Measurements from ENCODE around the gene ACOT8.
A peak's percentile ranks its signal among the peaks of the same experiment; 100 is the strongest.
"Not testable (repeated sequence)": the region's sequence is repeated elsewhere in the genome, so short reads cannot be mapped to it uniquely, and the experiment has no call there.

The ACOT8 gene

DNA sequence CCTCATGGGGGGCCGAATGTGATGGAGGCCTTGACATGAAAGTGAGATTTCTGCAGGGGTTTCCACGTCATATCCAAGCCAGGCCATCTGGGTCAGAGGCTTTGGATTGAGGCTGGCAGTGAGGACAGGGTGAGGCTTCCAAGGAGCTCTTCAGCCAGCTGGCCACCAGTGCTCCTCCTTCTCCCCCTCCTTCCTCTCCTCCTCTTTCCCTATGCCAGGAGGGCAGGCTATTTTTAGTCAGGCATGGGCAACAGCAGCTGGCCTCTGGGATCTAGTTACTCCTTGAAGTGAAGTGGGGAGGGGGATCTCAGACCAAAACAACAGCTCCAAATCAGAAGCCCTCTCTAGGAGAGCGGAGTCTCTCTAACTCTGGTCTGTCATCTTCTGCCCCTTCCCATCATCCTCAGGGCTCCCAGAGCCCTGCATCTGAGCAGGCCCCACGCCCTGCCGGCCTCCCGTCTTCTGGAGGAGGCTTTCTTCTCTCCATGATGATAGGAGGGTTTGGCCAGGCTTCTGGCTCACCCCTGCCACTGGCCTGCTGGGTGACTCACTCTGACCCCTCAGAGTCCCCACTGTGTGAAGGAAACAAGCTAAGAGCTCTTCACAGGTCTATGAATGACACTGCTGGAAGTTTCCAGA lies 30.7 kb downstream of the ACOT8 start:
- DNase-seq: peak; percentile 97 to 99

DNA sequence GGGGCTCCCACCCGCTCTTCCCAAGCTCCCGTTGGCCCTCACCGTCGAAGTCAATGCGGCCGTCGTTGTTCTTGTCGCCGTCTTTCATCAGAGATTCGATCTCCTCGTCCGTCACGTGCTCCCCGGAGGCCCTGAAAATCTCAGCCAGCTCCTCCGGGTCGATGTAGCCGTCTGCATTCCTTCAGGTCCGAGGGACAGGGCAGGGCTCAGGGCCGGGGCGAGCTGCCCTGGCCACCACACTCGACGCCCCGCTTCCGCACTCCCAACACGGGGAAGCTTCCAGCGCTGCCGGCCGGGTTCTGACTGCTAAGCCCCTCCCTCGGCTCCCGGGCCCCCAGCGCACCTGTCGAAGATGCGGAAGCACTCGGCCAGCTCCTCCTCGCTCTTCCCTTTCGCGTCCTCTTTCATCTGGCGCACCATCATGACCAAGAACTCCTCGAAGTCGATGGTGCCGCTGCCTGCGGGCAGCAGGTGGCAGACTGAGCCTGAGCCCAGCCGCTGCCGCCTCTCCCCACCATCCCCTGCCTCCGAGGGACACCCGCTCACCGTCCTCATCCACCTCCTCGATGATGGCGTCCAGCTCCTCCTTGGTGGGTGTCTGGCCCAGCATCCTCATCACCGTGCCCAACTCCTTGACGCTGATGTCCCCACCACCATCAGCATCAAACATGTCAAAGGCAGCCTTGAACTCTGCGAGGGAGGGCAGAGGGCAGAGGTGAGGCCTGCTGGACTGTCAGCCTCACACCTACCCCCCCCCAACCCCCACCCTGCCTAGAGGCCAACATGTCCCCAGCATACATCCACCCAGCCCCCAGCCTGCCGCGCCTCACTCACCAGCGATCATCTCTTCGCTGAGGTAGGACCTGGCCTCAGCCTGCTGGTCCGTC lies 33.0 kb downstream of the ACOT8 start:
- DNase-seq: peak; percentile 47 to 72

DNA sequence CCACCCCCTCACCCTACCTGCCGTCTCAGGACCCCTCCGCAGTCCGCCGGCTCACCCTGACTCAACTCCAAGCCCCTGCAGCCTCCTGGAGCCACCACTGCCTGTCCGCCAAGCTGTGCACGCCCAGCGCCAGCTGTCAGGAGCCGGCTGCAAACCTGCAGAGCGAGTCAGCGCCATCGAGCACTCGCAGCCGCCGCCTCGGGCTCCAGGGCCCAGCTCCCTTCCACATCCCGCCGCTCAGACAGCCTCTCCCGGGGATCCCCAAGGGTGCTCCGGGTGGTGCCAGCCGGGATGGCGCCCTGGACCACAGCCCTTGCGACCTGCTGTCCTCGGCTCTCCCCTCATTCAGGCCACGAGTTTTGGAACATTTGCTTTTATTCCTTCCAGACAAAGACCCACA lies 34.3 kb downstream of the ACOT8 start:
- DNase-seq: peak; percentile 23 to 72

DNA sequence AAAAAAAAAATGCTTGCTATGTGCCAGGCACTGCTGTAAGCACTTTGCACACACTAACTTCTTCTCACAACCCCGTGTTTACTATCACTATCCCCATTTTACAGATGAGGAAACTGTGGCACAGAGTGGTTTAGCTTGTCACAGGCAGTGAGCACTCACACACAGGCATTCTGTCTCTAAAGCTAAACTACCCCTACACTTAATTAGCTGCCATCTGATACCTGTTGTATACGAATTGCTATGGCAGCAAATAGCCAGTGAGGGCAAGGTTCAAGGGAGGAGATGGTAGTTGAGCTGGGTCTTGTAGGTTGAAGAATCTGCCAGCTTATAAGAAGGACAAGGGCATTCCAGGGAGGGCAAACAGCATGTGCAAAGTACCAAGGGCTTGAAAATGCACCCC lies 35.2 kb downstream of the ACOT8 start:
- peak in 1 of 2 experiments; percentile 17 for DNase-seq

DNA sequence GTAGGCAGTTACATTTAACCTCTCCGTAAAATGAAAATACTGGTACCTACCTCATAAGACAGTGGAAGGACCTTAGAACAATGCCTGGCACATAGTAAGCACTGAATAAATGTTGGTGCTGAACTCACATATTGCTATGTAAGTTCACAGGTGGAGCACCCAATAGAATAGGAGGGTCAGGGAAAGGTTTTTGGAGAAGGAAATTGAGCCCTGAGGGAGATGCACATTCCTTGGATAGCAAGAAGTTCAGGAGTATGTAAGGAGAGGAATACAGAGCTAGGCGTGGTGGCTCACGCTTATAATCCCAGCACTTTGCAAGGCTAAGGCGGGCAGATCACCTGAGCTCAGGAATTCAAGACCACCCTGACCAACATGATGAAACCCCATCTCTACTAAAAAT lies 37.7 kb downstream of the ACOT8 start:
- no peak for DNase-seq

DNA sequence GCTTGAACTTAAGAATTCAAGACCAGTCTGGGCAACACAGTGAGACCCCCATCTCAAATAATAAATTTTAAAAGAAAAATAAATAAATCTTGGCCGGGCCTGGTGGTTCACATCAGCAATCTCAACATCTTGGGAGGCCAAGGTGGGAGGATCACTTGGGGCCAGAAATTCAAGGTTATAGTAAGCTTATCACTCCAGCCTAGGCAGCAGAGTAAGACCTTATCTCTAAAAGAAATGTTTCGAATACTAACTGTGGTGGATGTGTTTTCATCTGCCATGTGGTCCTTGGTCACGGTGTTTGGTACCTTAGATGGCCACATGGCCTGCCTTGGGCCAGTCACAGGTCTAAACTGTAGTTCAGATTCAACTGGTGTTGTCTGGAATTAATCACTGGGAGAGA lies 39.0 kb downstream of the ACOT8 start:
- DNase-seq: no peak

DNA sequence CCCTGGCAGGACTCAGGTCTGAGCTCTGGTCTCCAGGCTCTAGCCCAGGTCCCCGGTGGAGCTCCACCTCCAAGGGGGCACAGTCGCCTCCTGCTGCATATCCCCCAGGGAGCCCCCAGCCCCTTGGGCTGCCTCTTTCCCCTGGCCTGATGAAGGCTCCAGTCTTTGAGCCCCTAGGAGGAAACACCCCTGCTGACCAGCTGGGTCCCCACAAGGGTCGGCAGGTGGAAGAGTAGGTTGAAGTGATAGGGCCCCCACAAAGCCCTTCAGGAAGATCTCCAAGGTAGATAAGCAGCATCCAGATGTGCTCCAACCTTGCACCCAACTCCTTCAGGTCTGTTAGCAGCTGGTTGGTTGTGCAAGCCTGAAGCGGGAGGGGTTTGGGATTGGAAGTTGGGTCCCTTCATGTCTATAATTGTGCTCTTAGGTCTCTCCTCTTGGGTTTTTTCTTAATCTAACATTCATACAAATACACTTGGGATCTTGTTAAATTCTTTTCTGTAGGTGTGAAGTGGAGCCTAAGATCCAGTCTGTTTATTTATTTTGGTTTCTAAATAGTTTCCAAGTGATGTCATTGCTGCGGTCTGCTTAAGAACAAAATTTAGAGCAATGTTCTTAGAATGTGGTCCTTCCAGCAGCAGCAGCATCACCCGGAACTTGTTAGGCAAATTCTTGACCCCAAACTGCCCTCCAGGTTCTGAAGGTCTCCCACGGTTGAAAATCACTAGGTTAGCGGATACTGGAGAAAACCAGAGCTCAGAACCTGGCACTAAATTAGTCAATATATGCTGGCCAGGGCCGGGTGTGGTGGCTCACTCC lies 39.6 kb downstream of the ACOT8 start:
- DNase-seq: no peak

DNA sequence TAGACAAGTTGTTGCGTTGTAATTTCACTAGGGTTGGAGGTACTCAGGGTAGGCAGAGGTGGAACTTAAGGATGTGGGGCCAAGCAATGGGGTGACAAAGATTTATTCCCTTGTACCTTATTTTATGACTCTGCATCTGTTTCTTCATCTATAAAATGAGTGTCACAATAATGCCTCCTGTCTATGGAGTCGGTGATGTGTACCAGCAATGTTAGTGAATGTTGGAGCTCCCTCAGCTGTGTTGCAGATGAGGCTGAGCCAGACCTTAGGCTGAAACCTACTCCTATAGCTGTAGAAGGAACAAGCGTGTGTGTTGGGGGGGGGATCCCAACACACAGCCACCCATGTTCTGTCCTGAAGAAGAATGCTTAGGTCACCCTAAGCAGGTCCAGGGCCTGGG lies 40.2 kb downstream of the ACOT8 start:
- no peak for DNase-seq

DNA sequence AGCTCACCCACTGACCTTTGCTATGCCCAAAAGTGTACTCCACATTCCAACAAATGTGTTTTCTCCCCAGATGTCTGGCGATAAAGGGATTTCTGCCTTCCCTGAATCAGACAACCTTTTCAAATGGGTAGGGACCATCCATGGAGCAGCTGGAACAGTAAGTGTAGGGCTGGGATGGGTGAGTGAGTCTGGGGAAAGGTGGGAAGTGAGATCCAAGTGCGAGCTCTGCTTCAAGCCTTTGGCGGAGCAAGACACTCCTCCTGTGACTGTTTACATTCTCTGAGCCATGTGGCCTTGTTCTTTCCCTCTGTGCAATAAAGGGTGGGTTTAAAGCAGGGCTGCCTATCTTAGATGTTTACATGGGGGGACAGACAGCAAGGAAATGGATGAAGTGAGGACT lies 42.9 kb downstream of the ACOT8 start:
- no peak for DNase-seq

DNA sequence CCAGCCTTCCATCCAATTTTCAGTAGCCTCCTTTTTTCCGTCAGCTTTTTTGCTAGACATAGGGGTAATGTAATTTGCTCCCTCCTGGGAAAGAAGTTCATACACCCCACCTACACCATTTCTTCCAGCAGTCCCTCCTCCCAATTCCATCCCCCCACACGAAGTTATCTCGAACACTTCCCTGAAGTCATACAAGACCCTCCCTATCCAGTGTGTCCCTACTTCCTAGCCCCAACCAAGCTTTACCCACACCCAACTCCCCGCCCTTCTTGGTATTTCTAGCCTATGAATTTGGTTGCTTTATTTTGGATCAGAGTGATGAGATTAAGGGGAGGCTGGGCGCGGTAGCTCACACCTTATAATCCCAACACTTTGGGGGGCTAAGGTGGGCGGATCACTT lies 43.7 kb downstream of the ACOT8 start:
- no peak for DNase-seq

DNA sequence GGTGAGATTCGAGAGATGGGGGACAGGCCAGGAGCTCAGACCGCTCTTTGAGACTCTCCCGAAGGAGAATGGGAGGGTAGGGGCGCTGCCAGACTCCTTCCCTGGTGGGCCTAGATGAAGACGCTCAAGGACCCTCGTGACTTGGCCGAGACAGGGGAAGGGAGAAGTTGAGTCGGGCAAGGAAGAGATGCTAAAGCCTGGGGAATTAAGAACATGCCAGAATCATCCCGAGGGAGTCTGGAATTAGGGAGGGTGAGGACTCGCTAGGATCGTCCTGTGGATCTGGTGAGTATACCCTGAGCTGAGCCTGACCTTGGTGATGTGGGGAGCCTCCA lies 44.2 kb downstream of the ACOT8 start:
- DNase-seq: no peak

DNA sequence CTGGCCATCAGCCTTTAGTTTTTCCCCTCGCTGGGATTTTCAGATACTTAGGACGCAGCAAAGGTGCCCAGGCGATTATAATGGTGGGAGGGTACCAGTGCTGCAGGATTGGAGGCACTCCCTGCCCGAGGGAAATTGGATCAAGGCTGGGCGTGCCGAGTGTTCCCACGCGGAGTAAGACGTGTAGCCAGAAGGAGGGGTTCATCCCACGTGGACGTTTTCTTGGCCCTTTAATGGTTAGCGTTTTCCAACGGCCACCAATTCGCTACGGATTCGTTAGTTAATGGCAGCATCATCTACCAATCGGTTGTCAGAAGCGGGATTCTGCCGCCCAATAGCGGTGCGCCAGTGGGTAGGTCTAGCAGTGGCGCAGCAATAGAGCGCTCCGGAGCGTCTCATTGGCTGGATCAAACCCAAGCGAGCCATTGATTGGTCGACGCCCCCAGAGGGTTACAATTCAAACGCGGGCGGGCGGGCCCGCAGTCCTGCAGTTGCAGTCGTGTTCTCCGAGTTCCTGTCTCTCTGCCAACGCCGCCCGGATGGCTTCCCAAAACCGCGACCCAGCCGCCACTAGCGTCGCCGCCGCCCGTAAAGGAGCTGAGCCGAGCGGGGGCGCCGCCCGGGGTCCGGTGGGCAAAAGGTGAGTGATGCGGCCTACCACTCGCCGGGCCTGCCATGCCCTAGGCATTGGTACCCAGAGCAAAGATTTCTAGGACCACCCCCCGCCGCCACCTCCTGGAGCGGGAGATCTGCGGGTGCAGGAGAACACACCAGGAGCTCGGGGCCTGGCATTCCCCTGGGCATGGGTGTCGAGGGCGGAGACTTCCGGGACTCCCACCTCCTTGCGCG lies 44.8 kb downstream of the ACOT8 start, which contains the start of gene UBE2C:
UBE2C (plus strand) TSS at position 488 of the 849 bp plus-strand sequence; CDS start at position 540, 52 bp downstream.
- peak; percentile 99 to 100 for DNase-seq

DNA sequence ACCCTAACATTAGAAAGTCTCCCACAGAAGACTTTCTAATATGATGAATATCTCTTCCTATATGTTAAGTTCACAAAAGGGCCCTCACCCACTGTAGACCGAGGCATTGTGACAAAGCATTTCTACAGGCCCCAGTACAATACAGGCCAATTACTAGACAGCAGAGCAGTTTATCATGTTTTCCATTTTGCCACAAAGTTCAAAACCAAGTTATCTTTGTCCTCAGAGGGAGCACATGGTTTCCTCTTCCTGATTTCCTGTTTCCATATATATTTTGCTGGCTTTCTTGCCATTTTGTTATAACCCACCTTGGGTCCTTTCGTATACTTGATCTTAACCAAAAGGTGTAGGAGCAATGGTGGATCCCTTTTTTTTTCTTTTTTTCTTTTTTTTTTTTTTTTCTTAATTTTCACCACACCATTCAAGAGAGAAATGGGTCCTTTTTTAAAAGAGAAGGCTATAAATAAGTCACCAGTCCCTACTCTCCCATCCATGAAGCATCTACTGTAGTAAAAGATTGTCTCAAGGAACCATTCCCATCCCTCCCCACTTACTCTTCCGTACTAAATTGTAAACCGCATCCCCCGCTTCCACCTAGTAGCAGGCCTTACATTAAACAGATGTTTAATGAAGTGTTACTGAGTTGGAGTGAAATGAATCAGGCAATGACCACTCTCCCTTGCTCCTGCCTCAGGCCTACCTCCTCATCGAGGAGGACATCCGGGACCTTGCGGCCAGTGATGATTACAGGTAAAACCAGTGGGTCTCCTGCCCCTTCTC lies 46.8 kb downstream of the ACOT8 start:
- DNase-seq: no peak

DNA sequence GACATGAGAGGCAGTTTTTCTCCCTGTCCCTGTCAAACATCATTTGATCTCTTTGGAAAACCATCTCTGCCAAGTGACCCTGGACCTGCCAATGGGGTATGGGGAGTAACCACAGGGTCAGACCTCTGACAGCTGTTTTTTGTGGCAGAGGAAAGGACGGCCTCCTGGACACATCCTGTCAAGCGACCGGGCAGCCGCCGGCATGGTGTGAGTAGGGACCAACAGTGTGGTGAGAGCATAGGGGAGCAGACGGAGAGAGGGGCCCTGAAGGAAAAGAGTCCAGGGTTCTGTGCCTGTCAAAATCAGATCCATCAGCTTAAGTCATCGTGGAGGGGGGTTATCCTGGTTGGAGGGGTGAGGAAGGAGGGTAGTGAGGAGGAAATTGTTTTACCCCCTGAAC lies 55.3 kb downstream of the ACOT8 start:
- no peak for DNase-seq

DNA sequence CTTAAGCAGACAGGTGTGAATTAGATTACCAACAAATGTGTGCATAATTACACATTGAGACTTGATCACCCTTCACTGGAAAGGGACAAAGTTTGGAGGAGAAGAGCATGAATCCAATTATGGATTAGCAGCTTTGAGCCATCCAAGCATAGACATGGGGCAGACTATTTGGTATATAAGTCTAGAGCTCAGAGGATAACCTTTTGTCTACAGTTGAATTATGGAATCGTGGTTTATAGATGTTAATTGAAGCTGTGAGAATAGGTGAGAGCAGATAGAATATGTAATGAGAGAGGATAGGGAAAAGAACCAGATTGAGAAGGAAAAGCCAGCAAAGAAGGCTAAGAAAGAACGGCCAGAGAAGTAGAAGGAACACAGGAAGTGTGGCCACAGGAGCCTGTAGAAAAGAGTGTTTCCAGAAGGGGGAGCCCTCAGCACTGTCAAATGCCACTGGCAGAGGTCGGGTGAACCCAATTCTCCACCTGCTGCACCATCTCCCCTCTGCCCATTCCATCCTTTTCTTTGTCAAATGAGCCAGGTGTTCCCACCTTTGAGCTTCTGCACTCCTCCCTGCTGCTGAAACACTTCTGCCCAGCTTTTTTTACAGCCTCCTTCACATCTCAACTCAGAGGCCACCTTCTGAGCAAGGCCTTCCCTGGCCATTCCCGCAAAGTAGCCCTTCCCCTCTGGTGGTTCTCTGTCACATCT lies 58.1 kb downstream of the ACOT8 start:
- DNase-seq: peak; percentile 5 to 71

DNA sequence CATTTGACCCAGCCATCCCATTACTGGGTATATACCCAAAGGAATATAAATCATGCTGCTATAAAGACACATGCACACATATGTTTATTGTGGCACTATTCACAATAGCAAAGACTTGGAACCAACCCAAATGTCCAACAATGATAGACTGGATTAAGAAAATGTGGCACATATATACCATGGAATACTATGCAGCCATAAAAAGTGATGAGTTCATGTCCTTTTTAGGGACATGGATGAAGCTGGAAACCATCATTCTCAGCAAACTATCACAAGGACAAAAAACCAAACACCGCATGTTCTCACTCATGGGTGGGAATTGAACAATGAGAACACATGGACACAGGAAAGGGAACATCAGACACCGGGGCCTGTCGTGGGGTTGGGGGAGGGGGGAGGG lies 59.2 kb downstream of the ACOT8 start:
- DNase-seq: not testable (repeated sequence)

DNA sequence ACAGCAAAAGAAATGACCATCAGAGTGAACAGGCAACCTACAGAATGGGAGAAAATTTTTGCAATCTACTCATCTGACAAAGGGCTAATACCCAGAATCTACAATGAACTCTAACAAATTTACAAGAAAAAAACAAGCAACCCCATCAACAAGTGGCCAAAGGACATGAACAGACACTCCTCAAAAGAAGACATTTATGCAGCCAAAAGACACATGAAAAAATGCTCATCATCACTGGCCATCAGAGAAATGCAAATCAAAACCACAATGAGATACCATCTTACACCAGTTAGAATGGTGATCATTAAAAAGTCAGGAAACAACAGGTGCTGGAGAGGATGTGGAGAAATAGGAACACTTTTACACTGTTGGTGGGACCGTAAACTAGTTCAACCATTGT lies 59.7 kb downstream of the ACOT8 start:
- DNase-seq: not testable (repeated sequence)

DNA sequence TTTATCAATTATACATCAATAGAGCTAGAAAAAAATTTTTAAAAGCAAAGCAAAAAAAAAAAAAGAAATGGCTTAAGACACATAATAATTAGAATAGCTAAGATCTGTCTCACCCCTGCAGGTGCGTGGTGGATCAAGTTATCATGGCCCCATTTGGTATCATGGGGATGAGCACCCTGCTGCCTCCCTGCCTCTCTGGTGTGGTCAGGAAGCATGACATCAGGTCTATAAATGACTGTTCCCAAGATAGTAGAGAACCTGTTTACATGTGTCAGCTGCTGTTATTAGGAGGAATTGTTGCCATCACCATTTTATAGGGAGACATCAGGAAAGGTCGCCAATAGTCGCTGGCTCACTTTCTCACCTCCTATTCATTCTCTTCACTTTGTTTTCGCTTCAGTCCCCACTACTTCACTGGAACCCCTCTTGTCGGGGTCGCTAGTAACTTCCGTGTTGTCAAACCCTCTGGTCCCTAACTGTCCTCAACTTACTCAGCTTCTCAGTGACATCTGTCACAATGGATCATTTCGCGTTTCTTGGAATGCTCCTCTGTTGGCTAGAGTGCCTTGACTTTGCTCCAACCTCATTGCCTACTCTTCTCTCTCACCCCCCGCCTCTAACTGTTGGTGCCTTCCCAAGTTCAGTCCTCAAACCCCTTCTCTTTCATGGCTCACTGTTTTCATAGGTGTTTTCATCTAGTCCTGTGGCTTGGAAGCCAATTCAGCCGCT lies 60.7 kb downstream of the ACOT8 start:
- no peak for DNase-seq

DNA sequence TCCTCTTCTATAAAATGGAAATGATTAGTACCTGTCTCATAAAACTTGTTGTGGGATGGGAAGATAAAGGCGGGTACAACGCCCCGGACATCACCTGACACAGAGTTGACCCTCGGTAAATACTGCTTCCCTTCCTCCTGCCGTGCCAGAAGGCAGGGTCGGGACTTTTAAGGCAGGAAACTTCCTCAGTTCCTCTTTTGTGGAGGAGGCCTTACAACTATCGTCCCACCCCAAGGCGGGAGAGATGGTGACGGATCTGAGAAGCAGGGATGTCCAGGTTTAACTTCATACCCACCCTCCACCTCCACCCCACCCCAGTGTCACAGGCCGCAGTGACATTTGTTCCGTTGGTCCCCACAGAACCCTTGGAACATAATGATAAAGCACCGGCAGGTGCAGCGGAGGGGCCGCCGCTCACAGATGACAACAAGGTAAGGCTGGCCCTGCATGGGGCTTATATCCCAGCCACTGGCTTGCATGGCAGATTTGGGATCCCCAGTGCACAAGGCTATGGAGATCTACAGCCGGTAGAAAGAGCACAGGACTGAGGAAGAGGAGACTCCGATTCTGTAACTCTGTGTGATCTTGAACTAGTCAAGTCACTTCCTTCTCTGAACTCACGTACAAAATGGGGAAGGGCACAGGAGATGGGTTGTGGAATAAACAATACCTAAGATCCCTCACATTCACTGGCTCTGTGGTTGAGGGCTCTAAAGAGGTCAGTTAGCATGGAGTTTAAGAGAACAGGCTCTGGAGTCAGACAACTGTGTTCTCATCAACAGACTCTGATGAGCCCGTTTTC lies 64.7 kb downstream of the ACOT8 start:
- no peak for DNase-seq

Data from NCI-H524 (cell line).